GM12891 (cell line): ENCODE measurements around the gene IL13RA1.

Experiments
- POLR2A ChIP-seq: IDR thresholded peaks from 2 replicates; pipeline ENCODE4 v1.6.1; 2011; ENCODE audit warnings: low read depth, low read length, control low read depth
- POLR2AphosphoS5 ChIP-seq: IDR thresholded peaks from 2 replicates; pipeline ENCODE4 v1.6.1; 2011; ENCODE audit warnings: low read depth, low read length, control low read depth
- POU2F2 ChIP-seq: IDR thresholded peaks from 2 replicates; pipeline ENCODE4 v1.6.1; 2011; ENCODE audit warnings: low read depth, mild to moderate bottlenecking, control low read depth, low read length, moderate library complexity
- SPI1 ChIP-seq: IDR thresholded peaks from 2 replicates; pipeline ENCODE4 v1.6.1; 2011; ENCODE audit warnings: low read depth, low read length, control low read depth
- TAF1 ChIP-seq: IDR thresholded peaks from 2 replicates; pipeline ENCODE4 v1.6.1; 2011; ENCODE audit warnings: low read depth, low read length, control low read depth

DNA sequence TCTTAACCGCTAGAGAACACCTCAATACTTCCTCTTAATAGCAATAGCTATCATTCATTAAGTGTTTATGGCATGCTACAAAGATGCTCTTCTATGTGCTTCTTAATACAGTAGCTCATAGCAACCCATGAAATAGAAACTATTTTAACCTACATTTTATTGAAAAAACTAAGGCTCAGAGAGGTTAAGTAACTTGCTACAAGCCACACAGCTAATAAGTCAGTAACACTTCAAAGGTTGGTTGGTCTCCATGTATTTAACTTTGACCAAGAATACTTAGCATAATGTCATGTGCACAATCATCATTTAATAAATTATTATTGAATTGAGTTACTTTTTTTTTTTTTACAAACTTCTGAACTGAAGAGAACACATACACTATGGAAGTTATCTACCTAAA is 36.1 kb downstream of the IL13RA1 start:
- TF ChIP-seq SPI1 = no peak
- TF ChIP-seq POLR2A = no peak
- TF ChIP-seq POLR2AphosphoS5 = no peak
- TF ChIP-seq TAF1 = no peak
- no peak for TF ChIP-seq POU2F2
